GM21367 (cell line): Measurements from ENCODE around the gene AKAP10.
"Not testable (repeated sequence)": the region's sequence is repeated elsewhere in the genome, so short reads cannot be mapped to it uniquely, and the experiment has no call there.

Experiments
- ATAC-seq: cut with Tn5 transposase; IDR thresholded peaks from one replicate; pipeline ENCODE4 v1.9.1; 2021; ENCODE audit not compliant: unreplicated experiment

AKAP10 gene

GRCh38 chr17:19977293-19978208 is at the start of gene AKAP10:
Gene AKAP10 (minus strand): TSS chr17:19977828. CDS start chr17:19977679, 149 bp downstream.
- peak; percentile 71 for ATAC-seq

- no peak for ATAC-seq
These were observed 49.3 kb upstream of the AKAP10 start for GRCh38 chr17:20026960-20027359.

- no peak for ATAC-seq
These were observed 45.1 kb upstream of the AKAP10 start for GRCh38 chr17:20022701-20023100.

GRCh38 chr17:20016475-20016992 is 38.9 kb upstream of the AKAP10 start:
- not testable (repeated sequence) for ATAC-seq

- ATAC-seq: no peak
These were observed 34.4 kb upstream of the AKAP10 start for GRCh38 chr17:20012017-20012536.

GRCh38 chr17:20010936-20011335 is 33.3 kb upstream of the AKAP10 start:
- ATAC-seq: no peak

GRCh38 chr17:20010099-20010863 is 32.7 kb upstream of the AKAP10 start:
- no peak for ATAC-seq

- ATAC-seq: peak; percentile 90
These were observed 31.9 kb upstream of the AKAP10 start, which contains the start of gene SPECC1 for GRCh38 chr17:20009302-20010098. Gene SPECC1 (plus strand): TSS chr17:20009359. CDS start chr17:20096652, 87,293 bp downstream.

GRCh38 chr17:20009052-20009301 is 31.3 kb upstream of the AKAP10 start:
- no peak for ATAC-seq

- ATAC-seq: no peak
These were observed 30.8 kb upstream of the AKAP10 start for GRCh38 chr17:20008242-20009051.

GRCh38 chr17:19996502-19996901 is 18.9 kb upstream of the AKAP10 start:
- ATAC-seq: no peak

GRCh38 chr17:19996086-19996485 is 18.5 kb upstream of the AKAP10 start:
- ATAC-seq: no peak

GRCh38 chr17:19992803-19993713 is 15.4 kb upstream of the AKAP10 start:
- ATAC-seq: no peak

- ATAC-seq: no peak
These were observed 13.7 kb upstream of the AKAP10 start for GRCh38 chr17:19991252-19991885.

- no peak for ATAC-seq
These were observed 10.3 kb upstream of the AKAP10 start for GRCh38 chr17:19987897-19988296.

- ATAC-seq: no peak
These were observed 9.6 kb upstream of the AKAP10 start for GRCh38 chr17:19986941-19987861.
